Hepatocyte (in vitro differentiated cells): ENCODE measurements around the gene TXN.

ENCODE experiments used
- CTCF ChIP-seq: fragments of 200-600 bp; sonication (generic); IDR thresholded peaks from 2 replicates; pipeline ENCODE4 v1.5.1; 2016; ENCODE audit warnings: antibody characterized with exemption, mild to moderate bottlenecking; ENCODE audit not compliant: poor library complexity
- EZH2 ChIP-seq: fragments of 200-600 bp; sonication (generic); IDR thresholded peaks from 2 replicates; pipeline ENCODE4 v1.6.1; 2016; ENCODE audit warnings: antibody characterized with exemption, mild to moderate bottlenecking, borderline replicate concordance
- EZH2phosphoT487 ChIP-seq: fragments of 200-600 bp; sonication (generic); IDR thresholded peaks from one replicate; pipeline ENCODE4 v1.6.1; 2018; ENCODE audit warnings: antibody characterized with exemption, mild to moderate bottlenecking, low read depth, moderate library complexity; ENCODE audit not compliant: unreplicated experiment, severe bottlenecking

- TF ChIP-seq CTCF = no peak
- TF ChIP-seq EZH2phosphoT487 = no peak
- TF ChIP-seq EZH2 = no peak
These were observed 5.1 kb downstream of the TXN start for GRCh38 chr9:110251212-110251611.
